Activated CD4-positive, alpha-beta T cell treated with anti-CD3 and anti-CD28 coated beads for 4 hours (primary cell): ENCODE results near the gene FSTL4.
A peak's percentile ranks its signal among the peaks of the same experiment; 100 is the strongest.

ENCODE experiments used
- DNase-seq, 2 donors: peaks; one replicate each; pipeline ENCODE4 v3.0.0-alpha.2; 2020

Gene FSTL4

DNA sequence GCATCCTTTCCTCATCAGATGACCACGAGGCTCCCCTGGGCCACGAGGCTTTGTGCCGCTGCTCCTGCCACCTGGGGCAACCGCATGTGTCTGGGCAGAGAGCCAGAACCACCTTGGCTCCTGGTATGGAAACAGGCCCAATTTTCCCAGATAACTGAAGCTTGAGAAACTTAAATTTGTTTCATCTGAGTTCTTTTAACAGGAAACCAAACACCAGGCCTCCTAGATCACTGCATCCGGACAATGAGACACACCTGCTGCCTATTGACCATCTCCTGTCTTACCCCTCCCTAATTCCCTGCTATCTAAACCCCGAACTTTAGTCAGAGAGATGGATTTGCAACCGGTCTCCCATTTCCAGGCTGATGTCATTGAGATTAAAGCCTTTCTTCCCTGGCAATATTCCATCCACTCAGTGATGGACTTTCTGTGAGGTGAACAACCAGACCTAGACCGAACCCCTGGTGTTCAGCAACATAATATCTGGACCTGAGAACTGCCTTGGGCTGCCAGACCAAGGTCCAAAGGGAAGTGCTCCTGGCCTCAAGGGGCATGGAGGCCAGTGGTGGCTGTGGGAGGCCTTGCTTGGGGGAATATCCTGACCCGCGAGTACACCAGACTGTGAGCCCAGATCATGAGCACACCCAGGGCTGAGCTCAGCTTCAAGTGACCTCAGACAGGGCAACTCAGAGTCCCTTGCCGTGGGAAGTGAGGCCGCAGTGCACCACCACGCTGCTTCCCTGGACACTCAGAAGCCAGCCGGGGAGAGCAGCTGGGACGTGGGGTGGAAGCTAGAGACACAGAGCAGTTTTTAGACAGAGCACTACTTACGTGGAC lies 360.8 kb downstream of the FSTL4 start:
- DNase-seq = no peak

DNA sequence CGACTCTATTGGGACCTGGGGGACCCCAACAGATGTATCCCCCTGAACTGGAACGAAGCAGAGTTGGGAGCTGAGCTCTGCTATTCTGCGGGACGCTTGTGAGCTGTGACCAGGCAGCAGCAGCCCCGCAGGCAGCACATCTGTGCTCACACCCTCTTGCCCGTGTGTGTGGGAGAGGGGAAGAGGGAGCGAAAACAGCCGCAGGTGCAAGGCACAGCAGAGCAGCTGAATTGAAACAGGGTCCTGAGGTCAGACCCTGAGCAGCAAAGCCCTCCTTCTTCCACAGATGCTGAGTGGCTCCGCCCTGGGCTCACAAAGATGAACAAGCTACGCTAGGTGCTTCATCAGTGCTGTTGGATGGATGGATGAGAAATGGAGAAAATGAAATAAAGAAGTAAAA lies 361.8 kb downstream of the FSTL4 start:
- DNase-seq = no peak

DNA sequence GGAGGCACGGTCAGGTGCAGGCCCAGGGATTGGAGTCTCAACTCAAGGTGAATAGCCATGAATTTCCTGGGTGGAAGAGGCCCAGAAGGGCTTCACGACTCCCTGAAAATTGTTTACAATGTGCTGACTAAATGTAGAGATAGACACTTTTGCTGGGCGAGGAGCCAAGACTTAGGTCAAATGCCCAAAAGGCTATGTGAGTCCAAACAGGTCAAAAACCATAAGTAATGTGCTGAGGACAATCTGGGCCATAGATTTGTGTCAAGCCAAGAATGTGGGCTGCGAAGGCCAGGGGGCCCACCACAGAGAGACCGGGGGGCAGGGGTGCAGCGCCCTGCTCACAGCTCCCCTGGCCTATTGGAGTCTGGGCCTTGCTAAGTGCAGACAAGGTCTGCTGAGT lies 362.7 kb downstream of the FSTL4 start:
- no peak for DNase-seq

DNA sequence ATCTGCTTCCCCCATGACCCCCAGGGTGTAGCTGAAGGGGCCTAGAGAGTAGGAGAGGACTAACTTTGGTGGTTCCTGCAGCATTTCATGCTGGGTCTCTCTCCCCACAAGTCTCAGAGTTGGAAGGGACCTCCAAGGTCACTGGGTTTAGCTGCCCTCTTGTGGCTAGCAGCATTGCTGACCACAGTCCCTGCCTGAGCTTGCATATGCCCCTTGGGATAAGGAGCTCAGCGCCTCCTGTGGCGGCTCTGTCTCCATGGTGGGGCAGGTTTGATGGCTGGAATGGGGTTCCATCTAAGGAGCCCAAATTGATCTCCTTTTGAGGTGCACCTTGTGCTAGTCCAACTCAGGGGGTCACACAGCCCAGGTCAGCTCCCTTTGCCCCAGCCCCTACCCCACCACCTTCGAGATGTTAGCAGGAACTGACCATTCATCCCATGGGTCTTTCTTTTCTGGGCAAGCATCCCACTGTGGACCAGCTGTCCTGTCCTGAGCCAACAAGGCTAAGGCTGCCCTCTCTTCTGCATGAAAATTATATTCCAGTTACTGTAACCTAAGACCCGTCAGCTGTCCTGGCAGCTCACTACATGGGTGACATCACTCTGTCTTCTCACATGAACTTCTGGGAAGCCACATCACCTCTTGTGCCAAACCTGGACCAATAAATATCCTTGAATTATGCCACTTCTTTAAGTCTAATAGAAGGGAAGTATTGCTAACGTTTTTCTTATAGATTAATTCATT lies 364.3 kb downstream of the FSTL4 start:
- DNase-seq = no peak

DNA sequence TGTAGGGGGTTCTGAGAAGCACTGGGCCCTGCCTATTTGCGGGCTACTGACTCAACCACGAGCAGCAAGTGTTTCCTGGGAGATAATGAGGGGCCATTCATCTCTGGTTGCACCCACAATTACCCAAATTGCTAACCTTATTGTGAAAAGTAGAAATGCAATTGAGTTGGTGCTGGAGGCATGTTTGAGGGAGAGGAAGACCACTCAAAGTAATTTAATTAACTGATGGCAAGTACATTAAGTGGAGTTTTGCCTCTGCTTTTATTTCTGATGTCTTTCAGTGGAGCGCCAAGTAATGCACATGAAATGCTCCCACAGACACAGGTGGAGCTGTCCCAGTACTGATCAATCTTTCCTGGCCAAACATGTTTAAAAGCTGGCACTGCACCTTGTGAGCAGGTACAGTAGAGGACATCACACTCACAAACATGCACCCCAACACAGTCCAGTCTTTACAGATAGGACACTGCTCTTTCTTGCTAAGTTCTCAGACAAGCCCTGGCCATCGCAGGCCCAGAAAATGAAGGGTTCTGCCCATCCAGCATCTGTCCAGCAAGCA lies 365.1 kb downstream of the FSTL4 start:
- DNase-seq = no peak

DNA sequence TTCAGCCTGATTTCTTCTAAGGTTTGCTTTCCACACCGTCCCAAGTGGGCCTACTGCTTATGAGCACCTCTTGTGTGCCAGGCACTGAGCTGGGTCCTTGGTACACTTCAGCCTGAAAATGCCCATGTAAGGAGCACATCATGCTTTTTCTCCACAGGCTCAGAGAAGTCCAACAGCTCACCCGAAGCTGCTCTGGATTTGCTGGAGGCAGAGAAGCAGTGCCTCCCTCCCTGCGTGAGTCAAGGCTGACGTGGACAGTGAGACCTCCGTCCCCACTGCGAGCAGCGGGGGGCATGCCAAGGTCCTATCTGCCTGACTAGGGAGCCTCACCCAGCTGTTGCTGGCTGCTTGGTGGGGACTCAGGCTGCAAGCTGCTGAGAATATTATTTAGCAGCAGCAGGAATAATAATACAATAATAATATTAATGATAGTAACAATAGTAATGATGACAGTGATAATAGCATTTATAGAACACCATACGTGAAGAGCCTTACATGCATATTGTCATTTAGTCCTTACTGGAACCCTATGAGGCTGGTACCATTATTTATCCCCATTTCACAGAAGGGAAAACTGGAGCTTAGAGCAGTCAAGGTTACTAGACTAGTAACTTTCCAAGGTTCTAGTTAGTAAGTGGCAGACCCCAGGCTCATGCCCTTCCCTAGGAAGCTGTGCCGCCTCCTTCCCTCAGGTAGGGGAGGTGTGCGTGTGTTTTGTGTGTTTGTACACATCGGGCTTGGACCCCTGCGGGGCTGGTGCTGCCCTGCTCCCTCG lies 365.8 kb downstream of the FSTL4 start:
- no peak for DNase-seq

DNA sequence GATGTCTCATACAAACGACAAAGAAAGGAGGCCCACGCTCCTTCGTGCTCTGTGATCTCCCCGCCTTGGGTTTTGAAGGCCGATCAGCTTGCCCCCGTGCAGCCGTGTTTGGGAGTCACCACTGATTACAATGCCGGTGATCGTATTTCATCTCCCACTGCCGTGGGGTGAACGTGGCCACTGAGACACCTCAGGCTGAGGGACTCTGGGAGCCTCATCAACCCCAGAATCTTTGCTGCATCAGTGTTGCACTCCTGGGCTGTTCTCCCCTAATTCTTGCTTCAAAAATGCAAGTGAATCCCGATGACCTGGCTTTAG lies 366.3 kb downstream of the FSTL4 start:
- DNase-seq = no peak

DNA sequence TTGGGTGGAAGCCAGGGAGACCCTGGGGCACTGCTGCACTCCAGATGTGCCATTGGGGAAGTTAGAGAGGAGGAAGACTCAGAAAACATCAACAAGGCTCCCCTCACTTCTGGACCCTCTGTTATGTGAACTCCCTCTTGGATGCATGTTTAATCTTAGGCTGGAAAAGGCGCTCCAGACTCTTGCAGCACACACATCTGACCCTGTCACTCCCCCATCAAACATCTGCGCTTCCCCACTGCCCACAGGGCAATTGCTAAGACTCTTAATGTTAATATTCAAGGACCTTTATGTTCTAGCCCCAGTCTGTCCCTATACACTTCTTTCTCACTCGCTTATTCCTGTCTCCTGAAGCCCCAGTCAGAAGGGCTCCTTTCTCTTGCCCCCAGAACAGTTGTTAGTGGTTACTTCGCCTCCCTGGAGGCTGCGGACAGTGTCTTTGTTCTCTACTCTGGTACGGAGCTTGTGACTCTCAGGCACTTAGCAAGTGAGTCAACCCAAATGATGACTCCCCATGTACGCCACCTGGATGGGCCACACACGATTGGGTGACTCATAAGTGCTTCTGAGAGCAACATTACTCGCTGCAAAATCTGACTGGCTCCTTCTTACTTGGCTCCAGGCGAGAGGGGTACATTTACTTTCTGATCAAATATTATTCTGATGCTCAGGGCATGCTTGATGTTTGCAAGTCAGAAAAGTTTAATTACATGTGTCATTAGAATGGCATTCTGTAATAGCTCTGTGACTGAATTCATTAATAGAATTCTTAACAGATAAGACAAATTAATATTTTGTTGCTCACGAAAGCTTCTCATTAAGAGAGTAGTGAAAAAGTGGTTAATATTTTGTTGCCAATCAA lies 366.9 kb downstream of the FSTL4 start:
- DNase-seq = no peak

DNA sequence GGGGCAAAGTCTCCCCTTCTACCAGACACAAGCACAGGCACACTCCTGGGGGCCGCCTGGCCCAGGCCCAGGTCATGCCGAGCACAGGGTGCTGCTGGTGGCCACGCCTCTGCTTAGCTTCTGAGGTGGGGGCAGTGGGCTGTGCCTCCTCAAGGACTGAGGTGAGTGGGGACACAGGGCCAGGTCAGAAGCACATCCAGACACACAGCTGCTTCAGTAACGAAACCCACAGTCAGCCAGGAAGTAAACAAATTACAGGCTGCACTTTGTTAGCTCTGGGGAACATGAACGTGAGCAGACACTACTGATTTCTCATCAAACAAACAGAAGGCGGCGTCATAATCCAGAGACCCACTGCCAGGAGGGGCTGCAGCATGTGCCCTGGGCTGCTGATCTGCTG lies 368.1 kb downstream of the FSTL4 start:
- DNase-seq = no peak

DNA sequence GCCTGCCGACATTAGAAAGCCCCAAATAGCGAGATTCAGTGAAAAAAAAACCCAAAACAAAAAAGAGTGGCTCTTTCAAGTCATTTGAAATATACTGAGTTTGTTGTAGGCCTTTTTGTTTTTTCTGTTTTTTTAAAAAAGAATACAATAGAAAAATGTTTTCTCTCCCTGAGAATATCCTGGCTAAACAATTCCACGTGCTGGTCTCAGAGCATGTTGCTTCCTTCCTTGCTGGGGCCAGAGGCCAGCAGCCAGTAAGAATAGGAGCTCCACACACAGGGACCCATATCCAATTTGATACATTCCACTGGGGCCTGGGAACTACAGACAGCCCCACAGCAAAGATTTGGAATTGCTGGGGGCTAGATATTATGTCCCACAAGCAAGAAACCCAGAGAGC lies 369.1 kb downstream of the FSTL4 start:
- no peak for DNase-seq

DNA sequence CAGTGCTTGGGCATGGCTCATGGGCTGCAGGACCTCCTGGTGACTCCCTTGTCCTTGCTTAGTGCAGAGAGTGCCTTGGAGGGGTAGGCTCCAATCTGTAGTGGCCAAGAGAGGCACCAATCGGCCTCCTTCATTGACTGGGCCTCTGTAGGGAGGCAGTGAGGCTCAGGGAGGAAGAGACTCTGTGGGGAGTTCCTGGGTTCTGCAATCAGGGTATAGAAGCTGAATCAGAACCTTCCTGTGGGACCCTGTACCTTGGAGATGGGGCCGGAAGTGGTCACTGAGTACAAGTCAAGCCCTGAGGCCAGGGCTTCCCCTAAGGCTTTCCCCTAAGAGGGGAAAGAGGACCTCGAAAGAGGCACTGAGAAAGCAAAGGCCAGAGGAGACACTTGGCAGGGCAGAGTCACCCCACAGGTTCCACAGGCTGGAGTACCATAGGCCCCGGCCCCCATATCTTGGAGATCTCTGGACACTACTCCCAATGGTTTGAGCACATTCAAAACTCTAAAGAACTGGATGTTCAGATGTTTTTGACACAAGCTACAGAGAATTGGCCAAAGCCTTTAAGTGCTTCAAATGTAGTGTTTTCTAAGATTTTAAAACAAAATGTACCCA lies 370.0 kb downstream of the FSTL4 start:
- no peak for DNase-seq

DNA sequence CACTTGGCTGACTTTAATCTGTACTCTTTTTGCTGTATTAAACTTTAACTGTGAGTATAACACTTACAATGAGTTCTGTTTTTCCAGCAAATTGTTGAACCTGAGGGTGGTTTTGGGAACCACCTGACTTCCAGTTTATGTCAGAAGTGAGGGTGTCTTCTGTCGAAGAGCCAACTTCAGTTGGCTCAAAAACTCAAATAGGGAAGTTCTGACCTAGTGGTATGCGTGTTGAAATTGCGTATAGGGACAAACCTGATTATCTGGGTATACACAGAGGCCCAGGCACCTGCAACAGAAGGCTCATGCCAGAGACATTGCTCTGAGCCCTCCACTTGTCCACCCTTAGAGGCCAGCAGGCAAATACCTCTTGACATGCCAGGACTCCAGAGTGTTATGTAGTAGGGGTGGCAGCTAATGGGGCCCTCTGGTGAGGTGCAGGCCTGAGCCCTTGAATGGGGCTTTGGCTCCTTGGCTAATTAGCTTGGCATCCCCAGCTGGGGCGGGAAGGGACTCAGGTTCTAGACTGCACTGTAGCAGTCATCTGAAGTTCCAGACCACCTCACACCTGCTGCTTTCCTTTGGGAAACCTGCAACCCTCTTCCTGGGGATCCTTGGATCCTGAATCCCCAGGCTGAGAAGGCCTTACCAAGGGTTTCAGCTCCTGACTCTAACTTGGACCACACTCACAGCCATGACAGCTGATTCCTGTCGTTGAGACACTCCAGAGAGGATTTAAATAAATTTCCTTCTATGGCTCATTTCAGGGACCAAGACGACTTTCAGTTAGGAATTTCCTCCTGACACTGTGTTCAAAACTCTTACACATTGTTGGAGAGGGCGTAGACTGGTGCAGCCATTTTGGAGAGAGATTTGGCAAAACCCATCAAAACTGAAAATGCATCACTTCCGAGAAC lies 370.9 kb downstream of the FSTL4 start:
- no peak for DNase-seq

DNA sequence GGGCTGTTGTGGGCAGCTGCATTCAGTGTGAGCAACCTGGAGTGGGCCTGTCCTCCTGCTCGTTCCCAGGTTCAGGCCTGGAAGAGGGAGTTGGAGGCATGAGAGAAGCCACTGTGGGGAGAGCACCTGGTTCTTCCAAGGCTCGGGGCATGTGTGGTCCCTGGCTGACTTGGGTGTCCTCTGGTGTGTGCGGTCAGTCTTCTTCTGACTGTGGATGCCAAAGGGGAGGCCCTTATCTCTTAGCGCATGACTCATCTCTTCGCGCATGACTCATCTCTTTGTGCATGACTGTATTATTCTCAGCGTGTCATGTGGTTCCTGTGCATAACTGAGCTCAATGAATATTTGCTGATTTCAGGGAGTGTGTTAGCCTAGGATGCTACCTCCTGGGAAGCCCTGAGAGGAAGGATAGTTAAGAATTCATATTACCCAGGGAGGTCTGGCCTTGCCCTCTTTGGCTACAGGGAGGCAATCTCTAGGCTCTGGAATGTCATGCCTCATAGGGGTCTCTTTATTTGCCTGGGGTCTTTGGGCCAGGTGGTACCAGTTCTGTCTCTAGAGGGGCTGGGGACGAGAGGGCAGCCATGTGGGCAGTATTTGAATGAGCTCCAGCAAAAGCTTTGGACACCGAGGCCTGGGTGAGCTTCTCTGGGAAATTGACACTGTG lies 371.8 kb downstream of the FSTL4 start:
- DNase-seq = peak in 1 of 2 donors; percentile 15

DNA sequence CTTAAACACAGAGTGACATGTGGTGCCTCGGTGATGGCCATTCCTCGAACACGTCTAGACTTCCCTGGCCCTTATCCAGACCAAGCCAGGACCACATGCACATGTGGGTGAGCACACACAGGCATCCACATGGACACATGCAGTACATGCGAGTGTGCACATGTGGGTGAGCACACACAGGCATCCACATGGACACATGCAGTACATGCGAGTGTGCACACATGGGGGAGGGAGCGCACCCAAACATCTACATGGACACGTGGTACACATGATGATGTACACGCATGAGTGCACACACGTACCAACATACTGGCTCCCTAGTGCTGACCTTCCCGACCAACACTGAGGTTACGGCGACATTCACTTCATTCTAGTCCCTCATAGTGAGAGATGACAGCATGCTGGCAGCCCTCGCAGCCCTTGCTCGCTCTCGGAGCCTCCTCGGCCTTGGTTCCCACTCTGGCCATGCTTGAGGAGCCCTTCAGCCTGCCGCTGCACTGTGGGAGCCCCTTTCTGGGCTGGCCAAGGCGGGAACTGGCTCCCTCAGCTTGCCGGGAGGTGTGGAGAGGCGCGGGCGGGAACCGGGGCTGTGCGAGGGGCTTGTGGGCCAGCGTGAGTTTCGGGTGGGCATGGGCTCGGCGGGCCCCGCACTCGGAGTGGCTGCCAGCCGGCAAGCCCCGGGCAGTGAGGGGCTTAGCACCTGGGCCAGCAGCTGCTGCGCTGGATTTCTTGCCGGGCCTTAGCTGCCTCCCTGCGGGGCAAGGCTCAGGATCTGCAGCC lies 373.7 kb downstream of the FSTL4 start:
- no peak for DNase-seq

DNA sequence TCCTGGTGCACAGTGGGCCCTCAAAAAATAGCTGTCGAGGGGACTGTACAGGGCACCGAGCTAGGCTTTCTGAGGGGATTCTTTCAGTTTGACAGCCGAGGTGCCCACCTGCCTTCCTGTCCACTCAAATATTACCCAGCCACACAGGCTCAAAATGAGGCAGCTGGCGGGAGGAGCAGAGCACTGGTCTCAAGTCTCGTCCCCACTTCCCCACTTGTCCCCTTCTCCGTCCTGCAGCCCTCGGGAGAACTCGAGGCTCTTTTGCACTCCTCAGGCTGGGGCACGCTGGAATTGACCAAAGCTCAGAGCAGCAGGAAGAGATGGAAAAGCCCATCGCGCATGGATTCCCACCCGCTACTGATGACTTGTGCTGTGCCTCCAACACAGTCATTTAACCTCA lies 375.4 kb downstream of the FSTL4 start:
- no peak for DNase-seq

DNA sequence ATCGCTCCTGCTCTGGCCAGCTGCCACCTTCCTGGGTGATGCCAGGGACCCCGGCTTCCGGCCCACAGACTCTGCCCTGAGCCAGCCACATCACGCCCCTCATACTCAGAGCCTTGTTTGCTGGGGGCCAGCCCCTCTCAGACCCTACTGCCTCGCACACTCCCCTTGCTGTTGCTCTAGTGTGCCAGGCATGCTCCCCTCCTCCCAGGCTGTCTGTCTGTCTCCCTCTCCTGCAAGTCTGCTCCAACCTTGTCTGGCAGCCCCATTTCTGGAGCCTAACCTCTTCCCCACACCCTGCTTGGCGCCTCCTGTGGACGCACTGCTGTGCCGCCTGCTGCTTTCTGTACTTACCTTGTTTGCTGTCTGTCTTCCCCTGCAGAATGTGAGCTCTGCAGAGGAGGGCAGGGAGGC lies 375.8 kb downstream of the FSTL4 start:
- no peak for DNase-seq

DNA sequence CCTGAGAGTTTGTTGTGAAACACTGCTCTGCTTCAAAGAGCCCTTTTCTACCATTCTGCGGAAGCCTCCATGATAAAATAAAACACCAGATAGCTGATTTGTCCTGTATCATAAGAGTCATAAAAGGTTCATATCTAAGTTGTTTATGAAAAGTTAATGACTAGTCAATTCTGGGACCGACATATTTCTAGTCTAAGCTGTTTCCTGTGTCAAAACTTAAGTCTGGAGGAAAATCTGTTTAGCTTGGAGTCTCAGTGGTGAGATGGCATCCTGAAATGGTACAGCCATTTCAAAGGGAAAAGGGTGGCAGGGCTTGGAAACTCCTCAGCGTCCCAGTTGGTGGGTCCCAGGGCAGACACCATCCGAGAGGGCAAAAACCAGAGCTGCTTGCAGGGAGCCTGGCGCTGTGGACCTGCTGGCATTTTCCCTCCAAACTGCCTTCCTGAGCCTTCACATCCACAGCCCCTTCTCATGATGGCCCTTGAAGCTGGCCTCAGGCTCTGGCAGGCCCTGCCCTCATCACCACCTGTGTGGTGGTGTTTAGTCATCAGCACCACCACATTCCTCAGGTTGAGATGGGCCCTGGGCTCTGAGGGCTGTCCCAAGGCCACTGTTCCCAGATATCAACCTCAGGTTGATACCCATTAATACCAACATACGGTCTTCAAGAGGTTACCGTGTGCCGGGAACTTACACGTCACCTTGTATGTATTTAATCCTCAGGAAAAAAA lies 376.5 kb downstream of the FSTL4 start:
- no peak for DNase-seq

DNA sequence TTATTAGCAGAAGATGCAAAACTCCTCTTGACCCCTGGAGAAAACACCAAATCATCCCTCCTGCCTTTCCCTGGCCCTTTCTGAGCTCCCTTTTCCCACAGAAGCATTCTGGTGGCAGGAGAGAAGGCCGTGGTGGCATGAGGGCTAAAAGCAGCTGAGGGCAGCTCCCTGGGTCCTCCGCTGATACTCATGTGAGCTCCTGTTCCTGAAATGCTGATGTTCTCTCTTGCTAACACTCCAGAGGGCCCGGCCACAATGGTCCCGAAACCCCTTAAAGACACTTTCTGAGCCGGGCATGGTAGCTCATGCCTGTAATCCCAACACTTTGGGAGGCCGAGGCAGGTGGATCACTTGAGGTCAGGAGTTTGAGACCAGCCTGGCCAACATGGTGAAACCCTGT lies 377.4 kb downstream of the FSTL4 start:
- DNase-seq = no peak

DNA sequence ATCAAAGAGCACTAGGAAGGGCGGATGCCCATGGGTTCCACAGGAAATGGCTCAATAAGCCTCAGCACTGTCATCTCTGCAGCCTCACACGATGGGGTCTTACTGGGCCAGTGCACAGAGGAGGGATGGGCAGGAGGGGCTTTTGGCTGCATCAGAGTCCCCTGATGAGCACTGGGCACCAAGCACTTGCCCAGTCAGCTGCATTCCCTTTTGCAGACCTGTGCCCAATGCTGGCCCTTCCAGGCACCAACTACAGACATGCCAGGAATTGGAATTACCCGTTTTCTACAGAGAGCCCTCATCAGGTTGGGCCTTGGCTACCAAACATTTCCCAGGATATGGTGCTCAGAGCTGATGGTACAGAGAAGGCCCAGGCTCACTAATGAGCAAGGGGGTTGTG lies 378.1 kb downstream of the FSTL4 start:
- DNase-seq = no peak
